HG03575 (cell line): ENCODE data around the gene AP4S1.

ENCODE experiments used
- ATAC-seq: cut with Tn5 transposase; IDR thresholded peaks from one replicate; pipeline ENCODE4 v1.9.1; 2021; ENCODE audit not compliant: unreplicated experiment, insufficient number of reproducible peaks, low FRiP score; ENCODE audit errors: extremely low read depth

Gene AP4S1

GRCh38 chr14:31122098-31122611, 96.7 kb downstream of the AP4S1 start:
- no peak for ATAC-seq

GRCh38 chr14:31122921-31123320, 97.5 kb downstream of the AP4S1 start:
- ATAC-seq: no peak

- ATAC-seq: no peak
Observed at GRCh38 chr14:31124197-31124596, 98.7 kb downstream of the AP4S1 start.

- ATAC-seq: no peak
Observed at GRCh38 chr14:31125231-31125630, 99.8 kb downstream of the AP4S1 start.

- no peak for ATAC-seq
Observed at GRCh38 chr14:31126680-31127079, 101.2 kb downstream of the AP4S1 start.

GRCh38 chr14:31127690-31128089, 102.2 kb downstream of the AP4S1 start:
- ATAC-seq: no peak

GRCh38 chr14:31128601-31129526, 103.4 kb downstream of the AP4S1 start:
- ATAC-seq: no peak

- no peak for ATAC-seq
Observed at GRCh38 chr14:31133133-31133532, 107.7 kb downstream of the AP4S1 start.

GRCh38 chr14:31137214-31137889, 111.9 kb downstream of the AP4S1 start:
- ATAC-seq: no peak

GRCh38 chr14:31138301-31138700, 112.9 kb downstream of the AP4S1 start:
- no peak for ATAC-seq

GRCh38 chr14:31139301-31139847, 113.9 kb downstream of the AP4S1 start:
- no peak for ATAC-seq

- ATAC-seq: no peak
Observed at GRCh38 chr14:31142455-31143087, 117.1 kb downstream of the AP4S1 start.
